Stromal cell of bone marrow (primary cell): ENCODE measurements around the gene DNM2.

ENCODE experiments used
- DNase-seq: peaks from one replicate; pipeline ENCODE4 v3.0.0-alpha.2; 2012; ENCODE audit warnings: low read depth

The DNM2 gene

GRCh38 chr19:10780368-10780767 lies 62.5 kb downstream of the DNM2 start:
- DNase-seq, result peak; percentile 80

GRCh38 chr19:10782795-10783194 lies 64.9 kb downstream of the DNM2 start:
- no peak for DNase-seq

GRCh38 chr19:10784257-10784656 lies 66.4 kb downstream of the DNM2 start:
- DNase-seq, result no peak

- DNase-seq, result no peak
Observed at GRCh38 chr19:10788146-10788545, 70.3 kb downstream of the DNM2 start.

- no peak for DNase-seq
Observed at GRCh38 chr19:10789866-10790265, 72.0 kb downstream of the DNM2 start.

- DNase-seq, result no peak
Observed at GRCh38 chr19:10796653-10797052, 78.8 kb downstream of the DNM2 start.

- no peak for DNase-seq
Observed at GRCh38 chr19:10797078-10797477, 79.2 kb downstream of the DNM2 start.

GRCh38 chr19:10797541-10798256 lies 79.8 kb downstream of the DNM2 start:
- no peak for DNase-seq

- no peak for DNase-seq
Observed at GRCh38 chr19:10800488-10800887, 82.6 kb downstream of the DNM2 start.

- no peak for DNase-seq
Observed at GRCh38 chr19:10802479-10802878, 84.6 kb downstream of the DNM2 start.

GRCh38 chr19:10803252-10803651 lies 85.4 kb downstream of the DNM2 start:
- DNase-seq, result no peak

GRCh38 chr19:10805065-10805757 lies 87.3 kb downstream of the DNM2 start:
- DNase-seq, result no peak

- no peak for DNase-seq
Observed at GRCh38 chr19:10805758-10806247, 87.9 kb downstream of the DNM2 start.

- no peak for DNase-seq
Observed at GRCh38 chr19:10808937-10809649, 91.2 kb downstream of the DNM2 start.

GRCh38 chr19:10809651-10810285 lies 91.9 kb downstream of the DNM2 start:
- no peak for DNase-seq

- no peak for DNase-seq
Observed at GRCh38 chr19:10811391-10812111, 93.7 kb downstream of the DNM2 start.

GRCh38 chr19:10812196-10812595 lies 94.3 kb downstream of the DNM2 start:
- DNase-seq, result no peak

- DNase-seq, result peak; percentile 93
Observed at GRCh38 chr19:10812902-10813404, 95.1 kb downstream of the DNM2 start.

GRCh38 chr19:10815007-10815536 lies 97.2 kb downstream of the DNM2 start:
- no peak for DNase-seq

GRCh38 chr19:10815969-10816644 lies 98.2 kb downstream of the DNM2 start:
- peak; percentile 33 for DNase-seq

- no peak for DNase-seq
Observed at GRCh38 chr19:10816691-10817090, 98.8 kb downstream of the DNM2 start.
